Uterus (tissue), 2 donors: Measurements from ENCODE around the gene HSD17B4.

Source experiments
- CTCF ChIP-seq, 4 experiments: fragments of 200-600 bp in 2 of 4; fragments of 450-650 bp in 2 of 4; sonication (generic) in 2 of 4; IDR thresholded peaks; one replicate each; pipeline ENCODE4 v1.5.1; 2016 to 2019; ENCODE audit warnings: antibody characterized with exemption in 4 of 4, mild to moderate bottlenecking in 2 of 4, moderate library complexity in 1 of 4
- POLR2A ChIP-seq, 2 donors: fragments of 450-650 bp; IDR thresholded peaks; one replicate each; pipeline ENCODE4 v1.6.1; 2016; ENCODE audit warnings: antibody characterized with exemption in 2 of 2, mild to moderate bottlenecking in 1 of 2, moderate library complexity in 1 of 2

GRCh38 chr5:119449882-119450281, 2.4 kb upstream of the HSD17B4 start:
- no peak for TF ChIP-seq CTCF (IDR thresholded peaks at IDR 0.05)
- TF ChIP-seq POLR2A (IDR thresholded peaks at IDR 0.05), result no peak
